GM19324 (cell line): ENCODE data around the gene HOXC5.

Experiments
- ATAC-seq: cut with Tn5 transposase; IDR thresholded peaks from one replicate; pipeline ENCODE4 v1.9.1; 2021; ENCODE audit warnings: mild to moderate bottlenecking, moderate library complexity; ENCODE audit not compliant: unreplicated experiment, low FRiP score

HOXC5 gene

DNA sequence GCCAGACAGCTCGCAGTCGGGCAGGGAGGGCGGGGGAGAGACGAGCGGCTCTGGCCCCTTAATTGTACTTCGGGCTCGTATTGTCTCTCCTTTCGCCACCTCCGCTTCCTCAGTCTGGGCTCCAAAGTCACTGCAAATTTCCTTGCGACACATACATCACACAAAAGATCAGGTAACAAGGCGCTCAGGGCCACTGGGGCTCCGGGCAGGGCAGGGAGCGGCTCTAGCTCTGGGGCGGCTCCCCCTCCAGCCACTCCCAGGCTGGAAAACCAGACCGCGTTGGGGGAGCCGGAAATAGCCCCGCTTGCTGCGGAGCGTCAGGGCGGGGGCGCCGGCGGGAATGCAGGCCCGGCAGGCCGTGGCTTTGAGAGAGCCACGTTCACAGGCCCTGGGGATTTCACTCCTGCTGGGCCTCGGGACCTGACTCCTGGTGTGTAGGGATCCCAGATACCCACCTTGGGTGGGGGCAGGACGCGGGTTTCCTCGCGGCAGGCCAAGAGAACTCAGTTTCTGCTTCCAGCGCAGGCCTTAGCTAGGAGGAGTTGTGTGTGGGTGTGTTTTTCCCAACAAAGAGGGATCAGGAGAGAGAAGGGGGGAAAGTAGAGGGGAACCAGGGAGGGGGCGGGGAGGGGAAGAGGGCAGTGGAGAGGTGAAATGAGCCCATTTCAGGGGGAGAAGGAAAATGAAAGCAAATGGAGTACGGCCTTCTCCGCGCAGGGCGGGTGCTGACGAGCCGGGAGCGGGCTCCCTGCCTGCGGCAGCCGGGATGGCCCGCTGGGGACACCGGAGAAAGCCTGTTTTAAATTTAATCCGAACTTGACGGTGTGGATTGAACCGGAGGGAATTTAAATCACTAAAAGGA lies 37.2 kb upstream of the HOXC5 start:
- ATAC-seq, result no peak

DNA sequence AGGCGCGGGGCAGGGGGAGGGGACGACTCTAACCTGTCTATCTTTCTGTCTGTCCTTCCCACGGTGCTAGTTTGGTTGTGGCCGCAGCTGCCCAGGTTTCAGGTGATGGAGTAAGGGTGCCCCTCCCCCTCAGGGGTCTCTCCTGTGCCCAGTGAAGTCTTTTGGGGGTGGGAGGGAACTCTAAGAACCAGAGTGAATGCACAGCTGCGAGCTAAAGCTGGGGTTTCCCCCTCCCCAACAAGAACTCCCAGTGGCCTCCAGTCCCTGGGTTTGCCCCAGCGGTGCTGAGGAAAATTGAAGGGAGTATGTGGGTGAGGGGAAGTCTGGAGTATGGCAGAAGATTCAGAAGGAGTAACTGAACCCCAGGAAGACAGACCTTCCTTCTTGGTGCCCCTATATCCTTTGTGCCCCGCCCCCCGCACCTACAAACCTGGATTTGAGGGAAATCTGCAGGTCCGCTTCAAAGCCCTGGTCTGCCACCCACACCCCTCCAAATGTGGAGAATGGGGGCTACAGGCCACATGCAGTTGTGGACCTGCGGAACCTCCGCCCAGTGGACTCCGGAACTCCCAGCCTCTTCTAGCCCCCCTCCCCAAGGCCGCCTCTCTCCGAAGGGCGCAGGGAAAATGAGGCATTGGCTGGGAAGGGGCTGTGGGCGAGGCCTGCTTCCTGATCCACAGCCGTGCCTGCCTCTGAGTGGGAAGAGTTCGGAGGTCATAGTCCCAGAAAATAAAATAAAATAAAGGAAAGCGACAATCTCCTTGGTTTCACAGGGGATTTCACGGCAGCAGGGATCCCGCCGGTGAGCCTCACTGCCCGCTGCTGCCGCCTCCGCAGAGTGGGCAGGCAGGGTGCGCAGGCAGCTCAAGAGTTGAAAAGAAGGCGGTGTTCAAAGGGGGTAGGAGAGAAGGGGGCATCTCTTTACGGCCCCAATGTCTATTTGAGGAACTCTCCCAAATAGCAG lies 36.3 kb upstream of the HOXC5 start:
- ATAC-seq, result no peak

DNA sequence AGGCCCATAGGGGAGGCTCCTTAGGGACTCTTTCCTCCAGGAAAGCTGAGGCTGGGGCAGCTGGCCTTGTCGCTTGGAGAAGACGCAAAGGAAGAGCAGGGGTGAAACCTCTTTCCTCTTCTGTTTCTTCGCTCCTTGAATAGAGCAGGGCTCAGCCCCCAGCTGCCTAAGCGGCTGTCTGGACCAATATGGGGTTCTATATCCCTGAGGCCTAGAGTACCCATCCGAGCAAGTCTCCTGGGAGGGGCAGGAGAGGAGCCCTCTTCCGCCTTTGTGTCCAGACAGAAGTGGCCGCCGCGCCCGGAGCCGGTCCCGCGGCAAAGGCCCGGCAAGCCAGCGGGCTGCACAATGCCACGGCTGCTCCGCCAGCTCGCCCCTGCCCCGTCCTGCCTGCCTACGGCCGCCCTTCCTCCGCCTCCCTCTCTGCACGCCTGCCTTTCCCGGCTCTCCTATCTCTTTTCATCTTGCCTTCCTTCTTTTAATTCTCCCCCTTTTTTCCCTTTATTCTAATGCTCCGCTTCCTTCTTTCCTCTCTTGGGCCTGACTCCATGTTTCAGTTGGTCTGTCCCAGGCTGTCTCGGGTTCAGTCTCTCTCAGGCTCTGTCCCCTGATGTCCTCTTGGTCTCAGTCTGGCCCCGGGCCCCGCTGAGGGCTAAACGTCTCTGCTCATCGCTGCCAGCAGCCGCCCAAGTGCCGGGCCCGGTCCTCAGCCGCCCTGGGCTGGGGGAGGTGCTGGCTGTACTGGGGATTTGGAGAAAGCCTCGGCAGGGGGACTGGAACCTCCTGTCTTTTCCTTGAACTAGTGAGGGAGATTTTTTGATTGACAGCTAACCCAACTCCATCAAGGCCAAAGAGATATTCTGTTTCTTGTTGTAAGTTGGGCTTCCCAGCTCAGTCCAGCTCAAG lies 35.4 kb upstream of the HOXC5 start:
- no peak for ATAC-seq

DNA sequence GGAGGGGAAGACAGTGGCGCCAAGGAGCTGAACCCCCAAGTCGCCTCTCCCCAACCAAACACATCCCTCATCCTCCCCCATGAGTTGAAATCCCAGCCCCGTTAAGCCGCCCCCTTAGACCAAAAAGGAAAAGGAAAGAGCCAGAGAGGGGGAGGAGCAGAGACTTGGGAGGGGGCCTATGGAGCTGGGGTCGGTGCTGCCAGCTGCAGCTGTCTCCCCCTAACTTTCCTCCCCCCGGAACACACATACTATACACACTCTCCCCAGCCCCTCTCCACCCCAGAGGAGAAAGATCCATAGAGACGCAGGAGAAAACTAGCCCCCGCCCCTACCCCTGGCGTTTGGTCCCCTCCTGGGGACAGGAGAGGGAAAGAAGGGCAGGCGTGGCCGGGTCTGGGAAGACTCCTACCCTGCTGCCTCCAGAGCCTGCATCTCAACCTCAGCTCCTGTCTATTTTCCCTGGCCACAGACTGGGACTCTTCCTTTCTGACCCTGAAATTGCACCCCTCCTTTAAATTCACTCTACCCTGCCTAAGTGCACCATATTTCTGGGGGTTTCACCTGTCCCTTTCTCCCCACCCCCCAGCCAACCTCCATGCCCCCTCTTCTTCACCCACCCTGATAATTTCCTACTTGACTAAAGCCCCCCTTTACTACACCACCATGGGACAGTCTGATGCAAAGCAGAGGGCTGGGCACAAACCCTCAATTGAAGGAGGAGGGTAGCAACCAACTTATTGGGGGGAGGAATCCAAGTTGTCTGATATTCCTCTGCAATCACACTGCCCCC lies 34.5 kb upstream of the HOXC5 start:
- no peak for ATAC-seq

DNA sequence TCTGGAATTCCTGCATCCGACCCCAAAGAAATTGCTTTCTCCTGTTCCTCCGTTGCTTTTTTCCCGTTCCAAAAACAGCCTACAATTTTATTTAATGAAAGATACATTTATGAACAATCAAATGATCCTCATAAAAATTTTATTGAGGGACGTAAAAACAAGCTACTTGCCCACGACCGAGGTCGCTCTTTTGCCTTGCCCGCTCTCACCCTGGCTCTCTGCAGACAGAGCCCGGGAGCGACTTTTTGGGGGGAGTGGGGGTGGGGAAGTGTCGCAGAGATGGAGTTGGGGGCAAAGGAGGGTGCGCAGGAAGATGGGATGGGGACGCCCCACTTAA lies 34.0 kb upstream of the HOXC5 start:
- ATAC-seq, result no peak

DNA sequence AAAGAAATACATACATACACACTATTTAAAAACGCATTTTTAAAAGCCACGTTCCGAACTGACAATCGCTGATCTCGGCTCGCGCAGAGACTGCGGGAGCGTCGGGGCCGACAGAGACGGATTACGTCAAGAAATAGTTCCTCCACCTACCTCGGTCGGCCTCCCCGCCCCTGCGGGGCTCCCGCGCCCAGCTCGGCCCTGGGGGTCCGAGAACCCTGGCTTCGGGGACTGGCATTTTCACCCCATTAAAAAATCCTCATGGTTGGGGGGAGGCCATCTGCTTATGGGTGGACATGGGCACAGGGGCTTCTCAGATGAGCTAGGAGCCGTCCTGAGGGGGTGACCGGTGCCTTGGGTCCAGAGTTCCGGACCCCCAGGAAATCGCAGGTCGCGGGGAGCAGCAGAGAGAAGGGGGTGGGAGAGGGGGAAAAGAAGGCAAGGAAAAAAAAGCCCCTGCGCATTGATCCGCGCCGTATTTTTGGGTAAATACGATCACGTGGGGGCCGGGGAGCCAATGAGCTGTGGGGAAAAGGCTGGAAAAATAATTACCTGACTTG lies 33.2 kb upstream of the HOXC5 start:
- ATAC-seq, result no peak

DNA sequence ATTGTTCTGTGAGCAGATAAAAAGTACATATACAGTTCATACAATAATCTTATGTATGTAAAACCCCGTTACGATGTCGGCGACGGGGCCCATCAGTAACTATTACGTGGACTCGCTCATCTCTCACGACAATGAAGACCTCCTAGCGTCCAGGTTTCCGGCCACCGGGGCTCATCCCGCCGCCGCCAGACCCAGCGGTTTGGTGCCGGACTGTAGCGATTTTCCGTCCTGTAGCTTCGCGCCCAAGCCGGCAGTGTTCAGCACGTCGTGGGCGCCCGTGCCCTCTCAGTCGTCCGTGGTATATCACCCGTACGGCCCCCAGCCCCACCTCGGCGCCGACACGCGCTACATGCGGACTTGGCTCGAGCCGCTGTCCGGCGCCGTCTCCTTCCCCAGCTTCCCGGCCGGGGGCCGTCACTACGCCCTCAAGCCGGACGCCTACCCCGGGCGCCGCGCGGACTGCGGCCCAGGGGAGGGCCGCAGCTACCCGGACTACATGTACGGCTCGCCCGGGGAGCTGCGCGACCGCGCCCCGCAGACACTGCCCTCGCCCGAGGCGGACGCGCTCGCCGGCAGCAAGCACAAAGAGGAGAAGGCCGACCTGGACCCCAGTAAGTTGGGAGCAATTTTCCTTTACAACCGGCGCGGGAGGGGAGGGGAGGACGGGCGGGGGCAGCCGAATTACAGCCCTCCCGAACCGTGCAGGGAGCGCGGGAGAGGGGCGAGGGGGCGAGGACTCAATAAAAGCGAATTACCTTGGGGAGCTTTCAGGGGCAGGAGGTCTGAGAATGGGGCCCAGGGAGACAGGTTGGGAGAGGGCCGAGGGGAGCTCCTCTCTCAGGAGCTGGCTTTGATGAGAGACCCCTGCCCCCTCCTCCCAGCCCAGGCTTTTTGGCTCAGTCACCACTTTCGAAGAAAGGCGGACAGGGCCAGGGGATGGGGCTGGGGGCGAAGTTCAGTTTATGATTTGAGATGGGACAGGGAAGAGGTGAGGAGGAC lies 32.4 kb upstream of the HOXC5 start, which contains the start of gene HOXC9:
TSS of gene HOXC9 (plus strand) at position 46 of the 999 bp plus-strand sequence. CDS start at position 74, 28 bp downstream.
- ATAC-seq, result no peak

DNA sequence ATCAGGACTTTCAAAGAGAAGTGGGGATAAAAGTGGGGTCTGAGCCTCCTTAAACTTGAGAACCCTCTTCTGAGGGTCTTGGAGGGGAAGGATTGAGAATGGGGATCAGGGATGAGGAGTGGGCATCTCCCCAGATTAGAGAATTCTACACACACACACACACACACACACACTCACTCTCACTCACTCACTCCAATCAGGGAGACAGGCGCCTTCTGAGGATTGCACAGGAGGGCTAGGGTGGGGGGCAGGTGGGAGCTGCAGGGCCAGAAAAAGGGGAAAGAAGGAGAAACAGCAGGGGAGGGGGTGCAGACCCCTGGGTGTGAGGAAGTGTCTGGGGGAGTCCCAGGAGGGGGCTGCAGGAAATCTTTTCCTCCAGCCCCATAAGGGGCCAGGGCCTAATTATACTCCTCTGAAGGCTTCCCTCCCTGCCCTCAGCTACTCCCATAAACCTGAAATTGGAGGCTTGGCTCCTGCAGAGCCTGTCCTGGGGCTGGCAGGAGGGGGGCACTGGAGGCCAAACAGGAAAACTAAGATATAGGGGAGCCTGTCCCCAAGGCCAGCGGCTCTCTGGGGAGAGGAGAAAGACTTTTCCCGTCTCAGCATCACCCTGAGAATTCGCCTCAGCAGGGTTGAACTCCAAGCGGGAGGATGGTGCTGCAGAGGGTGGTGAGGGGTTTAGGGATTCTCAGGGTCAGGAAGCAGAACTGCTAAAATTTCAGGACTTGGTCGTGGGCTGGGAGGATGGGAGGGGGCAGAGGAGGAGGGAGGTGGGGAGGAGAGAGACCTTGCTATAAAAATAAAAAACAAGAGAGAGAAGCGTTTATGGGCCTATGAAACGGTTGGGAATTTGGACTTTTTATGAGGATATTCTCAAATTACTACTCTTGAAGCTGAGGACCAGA lies 31.3 kb upstream of the HOXC5 start:
- no peak for ATAC-seq

DNA sequence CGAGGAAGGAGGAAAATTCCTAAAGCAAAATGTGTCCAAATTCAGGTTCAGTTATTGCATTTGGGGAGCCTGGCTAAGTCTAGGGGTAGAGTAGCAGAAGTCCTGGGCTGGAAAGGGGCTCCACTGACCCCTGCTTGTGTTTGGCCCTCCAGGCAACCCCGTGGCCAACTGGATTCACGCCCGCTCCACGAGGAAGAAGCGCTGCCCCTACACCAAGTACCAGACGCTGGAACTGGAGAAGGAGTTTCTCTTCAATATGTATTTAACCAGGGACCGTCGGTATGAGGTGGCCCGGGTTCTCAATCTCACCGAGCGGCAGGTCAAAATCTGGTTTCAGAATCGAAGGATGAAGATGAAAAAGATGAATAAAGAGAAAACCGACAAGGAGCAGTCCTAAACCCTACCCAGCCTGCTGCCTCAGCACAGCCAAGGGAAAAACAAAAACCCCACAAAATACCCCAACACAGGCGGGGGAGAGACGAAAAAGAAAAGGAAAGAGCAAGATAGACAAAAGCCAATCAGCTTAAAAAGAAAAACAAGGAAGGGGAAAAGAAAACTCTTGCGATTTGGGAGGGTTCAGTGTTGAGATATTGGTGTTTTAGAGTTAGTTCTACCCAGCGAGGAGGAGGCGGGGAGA lies 30.5 kb upstream of the HOXC5 start:
- no peak for ATAC-seq

DNA sequence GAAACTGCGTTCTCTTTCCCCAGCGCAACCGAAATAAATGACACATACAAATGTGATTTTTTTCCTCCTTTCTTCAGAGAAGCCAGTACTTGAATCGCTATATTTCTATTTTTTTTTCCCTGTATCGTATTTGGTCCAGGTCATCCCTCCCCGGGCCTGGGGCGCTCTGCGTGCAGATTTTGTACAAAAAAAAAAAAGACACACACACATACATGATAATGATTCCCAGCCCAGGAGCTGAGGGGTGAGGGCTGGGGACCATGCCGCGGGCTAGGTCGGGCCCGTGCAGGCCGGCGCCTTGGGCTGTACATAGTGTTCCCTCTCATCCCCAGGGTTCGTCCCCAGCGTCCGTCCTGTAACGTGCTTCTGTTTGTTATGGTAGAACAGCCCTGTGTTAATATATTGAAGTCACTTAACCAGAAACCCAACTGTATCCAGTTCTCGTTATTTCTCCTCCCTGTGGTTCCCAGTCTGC lies 29.9 kb upstream of the HOXC5 start:
- ATAC-seq, result no peak

DNA sequence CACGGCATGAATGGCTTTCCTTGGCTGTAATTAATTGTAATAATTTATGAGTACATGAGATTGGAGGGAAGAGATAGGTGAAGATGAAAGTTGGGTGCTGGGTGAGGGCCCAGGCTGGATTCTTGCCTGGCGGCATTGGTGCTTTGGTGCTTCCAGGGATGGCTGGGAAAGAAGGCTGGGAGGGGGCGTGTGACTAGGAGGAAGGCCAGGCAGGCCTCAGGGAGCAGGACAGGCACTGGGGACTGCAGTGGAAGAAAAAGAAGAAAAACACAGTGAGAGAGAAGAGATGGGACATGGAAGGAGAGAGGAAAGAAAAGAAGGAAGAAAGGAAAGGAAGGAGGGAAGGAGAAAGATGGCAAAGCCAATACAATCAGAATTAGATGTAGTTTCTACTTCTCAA lies 29.2 kb upstream of the HOXC5 start:
- no peak for ATAC-seq

DNA sequence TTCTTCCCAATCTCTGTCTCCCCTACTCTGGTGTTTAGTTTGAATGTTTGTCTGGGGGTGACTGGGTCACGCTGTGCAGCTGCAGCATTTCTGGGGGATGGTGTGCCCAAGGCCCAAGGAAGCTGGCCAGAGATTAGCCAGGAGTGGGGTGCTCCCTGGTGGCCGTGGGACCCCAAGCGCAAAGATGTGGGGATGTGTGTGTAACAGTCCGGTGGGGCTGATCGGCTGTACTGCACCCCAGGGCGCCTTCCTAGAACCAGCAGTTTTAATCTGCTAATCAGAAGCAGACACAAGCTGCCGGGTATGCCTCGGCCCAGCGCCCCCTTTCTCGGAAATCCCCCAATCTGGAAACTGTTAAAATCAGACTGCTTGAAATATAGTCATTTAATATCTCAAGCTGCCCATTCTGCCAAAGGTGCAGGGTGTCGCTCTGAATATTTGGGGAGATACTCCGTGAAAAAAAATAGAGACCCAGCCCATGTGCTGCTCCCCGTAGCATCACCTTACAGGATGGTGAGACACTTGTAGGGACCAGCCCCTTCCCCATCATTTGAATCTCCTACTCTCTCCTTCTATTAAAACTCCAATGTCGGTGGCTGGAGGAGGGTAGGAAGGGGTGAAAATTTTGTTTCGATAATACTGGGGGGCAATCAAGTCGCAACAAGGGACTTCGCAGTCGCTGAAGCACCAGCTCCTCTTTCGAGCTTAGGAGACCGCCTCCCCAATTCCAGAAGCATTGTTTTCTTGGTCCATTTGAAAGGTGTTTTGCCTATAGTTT lies 28.6 kb upstream of the HOXC5 start:
- ATAC-seq, result no peak

DNA sequence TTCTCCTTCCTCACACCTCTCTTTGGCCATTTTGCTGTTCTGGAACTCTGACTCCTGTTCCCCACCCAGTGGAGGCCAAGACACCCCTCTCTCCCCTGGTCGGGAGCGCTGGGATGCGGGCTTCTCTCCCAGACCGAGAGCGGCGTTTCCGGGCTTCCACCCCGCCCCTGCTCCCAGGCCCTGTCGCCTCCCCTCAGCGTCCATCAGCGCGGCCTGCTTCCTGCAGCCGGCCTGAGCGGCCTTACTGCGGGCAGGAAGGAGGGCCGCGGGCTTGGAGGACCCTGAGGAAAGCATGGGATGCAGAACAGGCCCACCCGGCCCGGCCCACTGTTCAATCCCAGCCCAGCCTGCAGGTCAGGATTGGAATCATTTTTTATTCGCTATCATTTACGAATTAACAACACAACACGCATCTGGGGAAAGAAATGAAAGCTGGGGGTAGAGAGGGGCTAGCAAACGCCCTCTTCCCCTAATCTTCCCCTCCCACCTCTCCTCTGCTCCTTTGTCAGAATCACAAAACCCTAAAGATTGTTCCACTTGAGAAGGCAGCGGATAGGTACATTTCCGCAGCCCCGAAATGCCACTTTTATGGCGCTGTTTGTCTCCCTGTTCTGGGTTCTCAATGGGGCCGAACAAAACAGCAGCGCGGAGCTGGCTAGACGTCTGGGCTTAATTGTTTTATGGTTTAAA lies 27.9 kb upstream of the HOXC5 start:
- no peak for ATAC-seq

DNA sequence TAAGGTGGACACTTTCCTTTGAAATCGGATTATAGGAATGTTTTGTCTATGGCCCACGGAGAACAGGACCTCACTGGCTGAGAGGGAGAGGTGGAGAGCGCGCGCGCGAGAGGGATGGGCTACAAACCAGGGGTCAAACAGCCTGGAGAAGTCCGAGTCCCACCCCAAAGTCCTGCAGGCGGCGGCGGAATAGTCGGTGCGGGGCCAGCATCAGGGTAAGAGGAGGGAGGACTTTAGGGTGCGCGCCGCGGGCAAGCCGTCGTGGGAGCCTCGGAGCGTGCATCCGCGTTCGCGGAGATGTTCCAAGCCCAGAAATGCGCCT lies 27.4 kb upstream of the HOXC5 start:
- no peak for ATAC-seq

DNA sequence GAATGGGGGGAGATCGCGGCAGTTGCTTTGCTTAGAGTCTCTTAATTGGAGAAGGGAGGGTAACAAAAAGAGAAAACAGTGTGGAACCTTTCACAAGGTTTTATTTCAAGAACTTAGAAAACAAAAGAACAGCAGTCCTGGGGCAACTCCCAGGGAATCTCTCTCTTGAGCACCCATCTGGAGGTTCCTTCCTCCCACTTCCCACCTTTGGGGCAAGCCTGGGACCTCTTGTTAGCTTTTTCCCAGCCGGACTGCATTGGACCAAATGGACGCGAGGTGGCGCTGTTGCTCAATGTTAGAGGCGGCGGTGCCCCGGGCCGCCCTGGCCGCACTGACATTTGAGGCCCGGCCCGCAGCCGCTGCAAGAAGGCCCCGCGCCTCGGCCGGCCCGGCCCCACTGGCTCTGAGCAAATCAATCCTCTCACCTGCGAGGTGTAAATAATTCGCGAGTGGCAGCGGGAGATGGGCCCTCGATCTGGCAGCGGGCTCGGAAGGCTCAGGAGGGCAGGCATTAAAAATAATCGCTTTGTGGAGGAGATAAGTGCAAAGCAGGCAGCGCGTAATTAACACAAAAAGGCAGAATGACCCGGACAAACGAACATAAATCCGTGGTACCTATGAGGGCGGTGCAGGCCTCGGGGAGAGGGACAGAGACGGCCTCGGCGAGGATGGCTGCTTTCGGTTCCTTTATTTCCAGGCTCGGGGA lies 26.8 kb upstream of the HOXC5 start:
- no peak for ATAC-seq
